Kidney (tissue), 14 donors: Measurements from ENCODE around the gene GOLGA6L7. TPM values are rescaled to one million over a fixed set of nuclear protein-coding genes. Genes with fewer than 3 reads are reported as not detected.
"Not testable (repeated sequence)": the region's sequence is repeated elsewhere in the genome, so short reads cannot be mapped to it uniquely, and the experiment has no call there.

Source experiments
- DNase-seq, 5 donors: peaks; one replicate each; pipeline ENCODE4 v3.0.0-alpha.2; 2013 to 2020
- FAIRE-seq: peaks from 2 replicates; lab custom pipeline; 2012; peaks lifted over from hg19 to GRCh38; lab: Jason Lieb, UNC
- H3K27ac ChIP-seq, 2 donors: one replicate each; pipeline ENCODE4 v1.7.0; 2013; ENCODE audit warnings: low read depth in 2 of 2, low read length in 2 of 2, inconsistent platforms in 1 of 2
- H3K27me3 ChIP-seq: one replicate; pipeline ENCODE4 v1.7.1; 2013; ENCODE audit warnings: low read length, inconsistent platforms; ENCODE audit not compliant: control insufficient read depth, insufficient read depth
- H3K36me3 ChIP-seq, 3 donors: one replicate each; pipeline versions ENCODE4 v1.7.0 to v1.7.1; 2013; ENCODE audit warnings: low read length in 3 of 3, control low read depth in 1 of 3, inconsistent platforms in 1 of 3; ENCODE audit not compliant: insufficient read depth in 3 of 3, control insufficient read depth in 2 of 3
- H3K4me1 ChIP-seq, 3 donors: one replicate each; pipeline versions ENCODE4 v1.7.0 to v1.7.1; 2013; ENCODE audit warnings: low read length in 3 of 3, inconsistent platforms in 1 of 3, low read depth in 1 of 3; ENCODE audit not compliant: control insufficient read depth in 2 of 3, insufficient read depth in 2 of 3
- H3K4me3 ChIP-seq, 3 donors: one replicate each; pipeline versions ENCODE4 v1.7.0 to v1.8.1; 2013; ENCODE audit warnings: low read length in 3 of 3, control low read depth in 1 of 3, inconsistent platforms in 1 of 3
- H3K9ac ChIP-seq, 3 donors: one replicate each; pipeline versions ENCODE4 v1.7.0 to v1.7.1; 2013; ENCODE audit warnings: low read length in 3 of 3, control low read depth in 1 of 3, inconsistent platforms in 1 of 3
- H3K9me3 ChIP-seq, 3 donors: one replicate each; pipeline versions ENCODE4 v1.7.0 to v1.7.1; 2013; ENCODE audit warnings: low read length in 3 of 3, control low read depth in 1 of 3, inconsistent platforms in 1 of 3; ENCODE audit not compliant: control insufficient read depth in 2 of 3, insufficient read depth in 1 of 3
- CTCF ChIP-seq: IDR thresholded peaks from 3 replicates; pipeline ENCODE4 v1.5.1; 2012; ENCODE audit warnings: mild to moderate bottlenecking, moderate library complexity, borderline replicate concordance; ENCODE audit not compliant: insufficient read depth; ENCODE audit errors: extremely low read depth
- intact Hi-C: fragments of 100-400 bp; cut with DNase I; formaldehyde crosslinking; loops from one replicate; pipeline ENCODE4 v1.11.1; 2022
- polyA plus RNA-seq: library from polyadenylated mRNA; stranded (reverse); fragments of 350-450 nt; fragmentation: Illumina TruSeq; extraction: RNeasy Lipid Tissue Mini Kit (QIAGEN cat#74804); gene quantifications from one replicate; pipeline ENCODE4 v1.2.3, GENCODE V29; 2014; ENCODE audit warnings: low read depth, low replicate concordance; ENCODE audit not compliant: insufficient read depth
- total RNA-seq: library from RNA; stranded (reverse); fragmentation: NEBNext Ultra II Directional; extraction: Animal tissue kit (Norgen Biotek cat#: 25700); gene quantifications from one replicate; pipeline ENCODE4 v1.2.1, GENCODE V29; 2021
- donor health status: control.
- donor health status: control.
- donor health status: control.
- donor health status: control.
- donor health status: control.
- donor health status: DM: yes; HTN: yes; CAD: no.
- donor health status: Normal renal cell carcinoma (clear cell type).

The GOLGA6L7 gene
- total and polyA plus RNA-seq, 2 donors from 2014 or later = not detected

- intact Hi-C loops = no loop called here
- Histone ChIP-seq H3K27ac (no peak overlapping the region), H3K4me3 (no peak overlapping the region), H3K4me1 (no peaks in the 10 kb centered on the region), H3K36me3 (no peaks in the 10 kb centered on the region), H3K9me3 (no peaks in the 10 kb centered on the region), H3K27me3 (no peaks in the 10 kb centered on the region), H3K9ac (no peak overlapping the region)
- DNase-seq (no peak), FAIRE-seq (no peak)
- TF ChIP-seq CTCF = no peak
Measured at GRCh38 chr15:28891588-28891987, 43.1 kb upstream of the GOLGA6L7 start.

GRCh38 chr15:28890711-28891495 lies 42.5 kb upstream of the GOLGA6L7 start:
- Histone ChIP-seq H3K9me3 (no peaks in the 10 kb centered on the region), H3K4me3 (no peak overlapping the region), H3K27ac (no peak overlapping the region), H3K36me3 (no peaks in the 10 kb centered on the region), H3K9ac (no peak overlapping the region), H3K27me3 (no peaks in the 10 kb centered on the region), H3K4me1 (no peaks in the 10 kb centered on the region)
- TF ChIP-seq CTCF = no peak
- FAIRE-seq (no peak), DNase-seq (no peak)
- intact Hi-C loops = no loop called here

GRCh38 chr15:28890291-28890690 lies 41.8 kb upstream of the GOLGA6L7 start:
- H3K4me3 ChIP-seq, H3K27me3 ChIP-seq, H3K9me3 ChIP-seq, FAIRE-seq, DNase-seq, H3K36me3 ChIP-seq, H3K27ac ChIP-seq, H3K4me1 ChIP-seq, intact Hi-C loops, H3K9ac ChIP-seq: not testable (repeated sequence)

GRCh38 chr15:28889871-28890270 lies 41.4 kb upstream of the GOLGA6L7 start:
- H3K9me3 ChIP-seq, H3K4me3 ChIP-seq, DNase-seq, H3K27ac ChIP-seq, intact Hi-C loops, H3K27me3 ChIP-seq, FAIRE-seq, H3K9ac ChIP-seq, H3K36me3 ChIP-seq, H3K4me1 ChIP-seq: not testable (repeated sequence)
